IMR-90 (cell line): Measurements from ENCODE around the gene GIT2. TPM values are rescaled to one million over a fixed set of nuclear protein-coding genes. Genes with fewer than 3 reads are reported as not detected.

ENCODE experiments used
- ATAC-seq: fragments of 200-7000 bp; cut with Tn5 transposase; 2 replicates; pipeline ENCODE4 v1.9.1; 2020; ENCODE audit warnings: low read depth, mild to moderate bottlenecking, moderate library complexity
- BruUV-seq: library from RNA; stranded (reverse); fragments of 400-500 nt; replicated peaks from 2 replicates; lab custom pipeline; 2021; lab: Mats Ljungman, UMichigan
- CTCF ChIA-PET: fragments of 300-600 bp; formaldehyde crosslinking; extraction: SDS; loops from one replicate; lab custom pipeline; 2021; ENCODE audit warnings: antibody characterized with exemption; lab: Yijun Ruan, JAX
- POLR2A ChIA-PET: fragments of 300-600 bp; sonication (Branson Sonifier 250); formaldehyde crosslinking; loops from one replicate; lab custom pipeline; 2022; ENCODE audit warnings: antibody characterized with exemption; ENCODE audit not compliant: unreplicated experiment; lab: Charles Lee
- DNase-seq: peaks from one replicate; pipeline ENCODE4 v3.0.0; 2013
- H2AFZ ChIP-seq: replicated peaks from 2 replicates; pipeline ENCODE3; 2013; ENCODE audit warnings: low read length, mild to moderate bottlenecking; ENCODE audit not compliant: poor library complexity
- H2AK5ac ChIP-seq: 2 replicates; pipeline ENCODE4 v1.6.1; 2013; ENCODE audit warnings: low read depth, low read length, inconsistent platforms
- H2AK9ac ChIP-seq: replicated peaks from 2 replicates; pipeline ENCODE3; 2013; ENCODE audit warnings: mild to moderate bottlenecking, low read depth, low read length, moderate library complexity; ENCODE audit not compliant: poor library complexity
- H2BK120ac ChIP-seq: 2 replicates; pipeline ENCODE4 v1.6.1; 2013; ENCODE audit warnings: low read depth, low read length, inconsistent platforms
- H2BK15ac ChIP-seq: 3 replicates; pipeline ENCODE4 v1.6.1; 2013; ENCODE audit warnings: low read depth, low read length, inconsistent platforms
- H2BK20ac ChIP-seq: 2 replicates; pipeline ENCODE4 v1.6.1; 2013; ENCODE audit warnings: low read depth, mild to moderate bottlenecking, inconsistent platforms, low read length, moderate library complexity
- H2BK5ac ChIP-seq: 2 replicates; pipeline ENCODE4 v1.6.1; 2013; ENCODE audit warnings: mild to moderate bottlenecking, low read depth, low read length, inconsistent platforms; ENCODE audit not compliant: poor library complexity, severe bottlenecking
- H3K14ac ChIP-seq: replicated peaks from 2 replicates; pipeline ENCODE4 v1.6.1; 2013; ENCODE audit warnings: low read depth, low read length, inconsistent platforms
- H3K18ac ChIP-seq: 2 replicates; pipeline ENCODE4 v1.6.1; 2013; ENCODE audit warnings: low read depth, low read length, control low read depth
- H3K23ac ChIP-seq: 2 replicates; pipeline ENCODE4 v1.6.1; 2013; ENCODE audit warnings: low read depth, low read length, inconsistent platforms
- H3K27ac ChIP-seq: 2 replicates; pipeline ENCODE4 v1.5.1; 2013; ENCODE audit warnings: mild to moderate bottlenecking, control low read depth, low read length; ENCODE audit not compliant: insufficient read depth
- H3K27me3 ChIP-seq: 2 replicates; pipeline ENCODE4 v1.6.1; 2013; ENCODE audit warnings: low read length; ENCODE audit not compliant: control insufficient read depth, insufficient read depth
- H3K36me3 ChIP-seq: 2 replicates; pipeline ENCODE4 v1.6.1; 2013; ENCODE audit warnings: low read length, mixed read lengths; ENCODE audit not compliant: control insufficient read depth, insufficient read depth
- H3K4ac ChIP-seq: 2 replicates; pipeline ENCODE4 v1.6.1; 2013; ENCODE audit warnings: low read depth, low read length, inconsistent platforms
- H3K4me1 ChIP-seq: 2 replicates; pipeline ENCODE4 v1.6.1; 2013; ENCODE audit warnings: low read length, mixed read lengths; ENCODE audit not compliant: control insufficient read depth, insufficient read depth
- H3K4me2 ChIP-seq: 2 replicates; pipeline ENCODE4 v1.6.1; 2013; ENCODE audit warnings: low read depth, mild to moderate bottlenecking, control low read depth, low read length, moderate library complexity
- H3K4me3 ChIP-seq: 2 replicates; pipeline ENCODE4 v1.5.1; 2013; ENCODE audit warnings: low read depth, mild to moderate bottlenecking, control low read depth, low read length, moderate library complexity; ENCODE audit not compliant: insufficient read depth
- H3K56ac ChIP-seq: 2 replicates; pipeline ENCODE4 v1.6.1; 2013; ENCODE audit warnings: low read length, inconsistent platforms; ENCODE audit not compliant: insufficient read depth; ENCODE audit errors: extremely low read depth
- H3K79me1 ChIP-seq, 2 experiments: 2 replicates each; pipeline ENCODE4 v1.6.1; 2013; ENCODE audit warnings: low read length in 2 of 2, inconsistent platforms in 1 of 2, low read depth in 1 of 2
- H3K9ac ChIP-seq: 2 replicates; pipeline ENCODE4 v1.6.1; 2013; ENCODE audit warnings: low read depth, low read length, control low read depth
- H3K9me1 ChIP-seq: 2 replicates; pipeline ENCODE4 v1.6.1; 2013; ENCODE audit warnings: low read length, inconsistent platforms; ENCODE audit not compliant: insufficient read depth
- H3K9me3 ChIP-seq: 2 replicates; pipeline ENCODE4 v1.6.1; 2013; ENCODE audit warnings: low read length; ENCODE audit not compliant: control insufficient read depth, insufficient read depth
- H4K20me1 ChIP-seq: 2 replicates; pipeline ENCODE4 v1.6.1; 2013; ENCODE audit warnings: low read length, inconsistent platforms; ENCODE audit not compliant: insufficient read depth
- H4K5ac ChIP-seq: 2 replicates; pipeline ENCODE4 v1.6.1; 2013; ENCODE audit warnings: mild to moderate bottlenecking, low read depth, low read length, control low read depth
- H4K8ac ChIP-seq, 2 experiments: 2 replicates each; pipeline ENCODE4 v1.6.1; 2013; ENCODE audit warnings: low read depth in 2 of 2, low read length in 2 of 2, control low read depth in 1 of 2, inconsistent platforms in 1 of 2
- H4K91ac ChIP-seq: 2 replicates; pipeline ENCODE4 v1.6.1; 2013; ENCODE audit warnings: low read depth, low read length, inconsistent platforms; ENCODE audit not compliant: insufficient read depth
- BHLHE40 ChIP-seq: fragments of 150-350 bp; IDR thresholded peaks from 2 replicates; pipeline ENCODE4 v1.6.1; 2016; ENCODE audit warnings: mild to moderate bottlenecking, low read depth, low read length
- CHD1 ChIP-seq: IDR thresholded peaks from 2 replicates; pipeline ENCODE4 v1.6.1; 2012; ENCODE audit warnings: low read depth, low read length, improper control_type of control experiment
- FOS ChIP-seq: fragments of 150-350 bp; IDR thresholded peaks from 2 replicates; pipeline ENCODE4 v1.6.1; 2016; ENCODE audit warnings: low read depth, low read length
- MAFK ChIP-seq: IDR thresholded peaks from 2 replicates; pipeline ENCODE4 v1.6.1; 2012; ENCODE audit warnings: low read depth, low read length, improper control_type of control experiment
- MAZ ChIP-seq: IDR thresholded peaks from 2 replicates; pipeline ENCODE4 v1.6.1; 2012; ENCODE audit warnings: low read depth, mild to moderate bottlenecking, low read length, improper control_type of control experiment, moderate library complexity, borderline replicate concordance
- MXI1 ChIP-seq: IDR thresholded peaks from 2 replicates; pipeline ENCODE4 v1.6.1; 2012; ENCODE audit warnings: low read depth, mild to moderate bottlenecking, low read length, moderate library complexity, borderline replicate concordance
- NFE2L2 ChIP-seq: fragments of 150-350 bp; IDR thresholded peaks from 2 replicates; pipeline ENCODE4 v1.6.1; 2016; ENCODE audit warnings: low read depth, mild to moderate bottlenecking, low read length
- POLR2A ChIP-seq: IDR thresholded peaks from 2 replicates; pipeline ENCODE4 v1.6.1; 2012; ENCODE audit warnings: mild to moderate bottlenecking, low read depth, low read length
- RAD21 ChIP-seq: IDR thresholded peaks from 2 replicates; pipeline ENCODE4 v1.6.1; 2012; ENCODE audit warnings: low read length, improper control_type of control experiment
- RCOR1 ChIP-seq: IDR thresholded peaks from 2 replicates; pipeline ENCODE4 v1.6.1; 2012; ENCODE audit warnings: mild to moderate bottlenecking, low read length, improper control_type of control experiment; ENCODE audit not compliant: insufficient replicate concordance
- RFX5 ChIP-seq: IDR thresholded peaks from 2 replicates; pipeline ENCODE4 v1.8.0; 2012; ENCODE audit warnings: low read depth, mild to moderate bottlenecking, low read length, moderate library complexity
- SMC3 ChIP-seq: fragments of 150-350 bp; IDR thresholded peaks from 2 replicates; pipeline ENCODE4 v1.6.1; 2016; ENCODE audit warnings: low read depth, mild to moderate bottlenecking, antibody characterized with exemption, low read length, moderate library complexity
- WGBS, 2 experiments: methylation state at CpG; one replicate each; pipeline versions ENCODE4 v1.1.5 to v1.1.7; 2013; ENCODE audit warnings: missing lambda C conversion rate in 2 of 2; ENCODE audit not compliant: insufficient read length in 1 of 2; ENCODE audit errors: extremely low coverage in 2 of 2; 5-methylcytosine and 5-hydroxymethylcytosine counted together
- dilution Hi-C: fragments of 300-500 bp; cut with HindIII; formaldehyde crosslinking; loops from one replicate; pipeline ENCODE4 v1.14.3; 2018; ENCODE audit warnings: low sequenced_read_pairs; ENCODE audit not compliant: unreplicated experiment
- in situ Hi-C: fragments of 300-500 bp; cut with MboI; formaldehyde crosslinking; loops from 3 replicates; pipeline ENCODE4 v1.14.3; 2019; ENCODE audit warnings: low sequenced_read_pairs, inconsistent platforms, mixed read lengths
- intact Hi-C: fragments of 100-400 bp; cut with micrococcal nuclease; formaldehyde crosslinking; loops from 2 replicates; pipeline ENCODE4 v1.10.0; 2022
- polyA plus RNA-seq, 3 experiments: library from polyadenylated mRNA; depleted of rRNA; stranded (reverse); fragments of >200 nt; gene quantifications; 2 replicates each; pipeline ENCODE4 v1.2.3, GENCODE V29; 2012; ENCODE audit warnings: low replicate concordance in 1 of 3
- total RNA-seq: library from RNA; depleted of rRNA; stranded (reverse); fragments of >200 nt; gene quantifications from 2 replicates; pipeline ENCODE4 v1.2.3, GENCODE V29; 2012
- TF ChIP-seq, protein P1 (sequence below): fragments of 150-350 bp; IDR thresholded peaks from 2 replicates; pipeline ENCODE4 v1.6.1; 2017; ENCODE audit warnings: mild to moderate bottlenecking, antibody characterized with exemption, low read length, low read depth
- TF ChIP-seq, protein P2 (sequence below): fragments of 150-350 bp; IDR thresholded peaks from 2 replicates; pipeline ENCODE4 v1.6.1; 2016; ENCODE audit warnings: low read depth, mild to moderate bottlenecking, low read length, moderate library complexity, borderline replicate concordance

GIT2 gene
- total and polyA plus RNA-seq, 2 of the 4 experiments (the other 2 are of a cell fraction), result 48.0 to 71.9 TPM

DNA sequence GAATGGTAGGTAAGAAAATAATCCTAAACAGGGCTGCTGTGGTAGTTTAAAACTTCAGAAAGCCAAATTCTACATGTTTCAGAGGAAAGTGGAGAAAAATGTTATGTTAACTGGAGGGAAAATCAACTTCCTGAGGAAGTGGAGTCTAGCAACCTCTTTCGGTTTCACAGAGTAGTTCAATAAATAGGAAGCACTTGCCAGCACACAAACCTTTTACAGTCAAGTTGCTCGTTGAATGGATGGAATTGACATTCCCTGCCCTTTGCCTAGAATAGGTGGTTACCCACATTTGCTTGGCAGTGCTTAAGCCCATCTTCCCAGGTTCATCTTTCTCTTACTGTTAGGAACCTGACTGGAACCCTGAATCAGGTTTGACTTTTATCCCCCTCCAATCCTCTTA is 19.0 kb upstream of the GIT2 start:
- Histone ChIP-seq H3K4me3 (no peak overlapping the region), H4K5ac (no peak overlapping the region), H4K20me1 (peaks cover 23% of the 10 kb centered on the region), H3K14ac (no peak overlapping the region), H3K27ac (no peak overlapping the region), H4K91ac (no peak overlapping the region), H3K23ac (0 out of 2 replicates have a peak overlapping the region, but pooled peaks have one; percentile 24), H2AK9ac (no peak overlapping the region), H3K4me2 (no peak overlapping the region), H3K9ac (no peak overlapping the region), H3K9me1 (peaks cover 20% of the 10 kb centered on the region), H2BK120ac (no peak overlapping the region), H2BK15ac (no peak overlapping the region), H2BK5ac (no peak overlapping the region), H2AK5ac (no peak overlapping the region), H3K4me1 (peaks cover 8% of the 10 kb centered on the region), H3K9me3 (no peaks in the 10 kb centered on the region), H3K79me1 (peaks cover 42 to 66% of the 10 kb centered on the region in 2 experiments), H3K4ac (no peak overlapping the region), H2AFZ (no peak overlapping the region), H2BK20ac (no peak overlapping the region), H3K56ac (no peak overlapping the region), H4K8ac (no peak overlapping the region), H3K27me3 (no peaks in the 10 kb centered on the region), H3K36me3 (peaks cover 47% of the 10 kb centered on the region), H3K18ac (no peak overlapping the region)
- TF ChIP-seq NFE2L2 (no peak), POLR2A (no peak), CHD1 (no peak), RFX5 (no peak), BHLHE40 (no peak), RCOR1 (no peak), SMC3 (no peak), RAD21 (no peak), MAZ (no peak), MAFK (no peak), FOS (no peak), MXI1 (no peak)
- TF ChIP-seq, protein P1, sequence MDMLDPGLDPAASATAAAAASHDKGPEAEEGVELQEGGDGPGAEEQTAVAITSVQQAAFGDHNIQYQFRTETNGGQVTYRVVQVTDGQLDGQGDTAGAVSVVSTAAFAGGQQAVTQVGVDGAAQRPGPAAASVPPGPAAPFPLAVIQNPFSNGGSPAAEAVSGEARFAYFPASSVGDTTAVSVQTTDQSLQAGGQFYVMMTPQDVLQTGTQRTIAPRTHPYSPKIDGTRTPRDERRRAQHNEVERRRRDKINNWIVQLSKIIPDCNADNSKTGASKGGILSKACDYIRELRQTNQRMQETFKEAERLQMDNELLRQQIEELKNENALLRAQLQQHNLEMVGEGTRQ, result no peak
- TF ChIP-seq, protein P2, sequence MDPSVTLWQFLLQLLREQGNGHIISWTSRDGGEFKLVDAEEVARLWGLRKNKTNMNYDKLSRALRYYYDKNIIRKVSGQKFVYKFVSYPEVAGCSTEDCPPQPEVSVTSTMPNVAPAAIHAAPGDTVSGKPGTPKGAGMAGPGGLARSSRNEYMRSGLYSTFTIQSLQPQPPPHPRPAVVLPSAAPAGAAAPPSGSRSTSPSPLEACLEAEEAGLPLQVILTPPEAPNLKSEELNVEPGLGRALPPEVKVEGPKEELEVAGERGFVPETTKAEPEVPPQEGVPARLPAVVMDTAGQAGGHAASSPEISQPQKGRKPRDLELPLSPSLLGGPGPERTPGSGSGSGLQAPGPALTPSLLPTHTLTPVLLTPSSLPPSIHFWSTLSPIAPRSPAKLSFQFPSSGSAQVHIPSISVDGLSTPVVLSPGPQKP, result no peak
- dilution Hi-C loops, result no loop called here
- ATAC-seq, result no peak
- intact Hi-C loops, result no loop called here
- in situ Hi-C loops, result no loop called here
- BruUV-seq, result no TSS peak
- ChIA-PET POLR2A (no interaction called here), CTCF (no interaction called here)
- DNase-seq, result no peak
- 100% methylated on average over 1 of the region's 2 CpGs; no CpG with 5 or more reads in 1 of the 2 experiments for WGBS, 2 experiments
